ENCODE results near the gene RAET1G.
"Not testable (repeated sequence)": the region's sequence is repeated elsewhere in the genome, so short reads cannot be mapped to it uniquely, and the experiment has no call there.

Gene RAET1G

GRCh38 chr6:149948616-149949015 is 25.7 kb upstream of the RAET1G start:
- Histone ChIP-seq H3K36me3 (ENCODE audit: low read depth) (no peaks in the 10 kb centered on the region), H3K4me1 (ENCODE audit: insufficient read depth, poor library complexity, severe bottlenecking) (peaks cover 6% of the 10 kb centered on the region), H3K27me3 (ENCODE audit: insufficient read depth, poor library complexity, severe bottlenecking) (peaks cover 3% of the 10 kb centered on the region), H3K27ac (ENCODE audit: poor library complexity, severe bottlenecking) (no peak overlapping the region), H3K9me3 (ENCODE audit: severe bottlenecking) (no peaks in the 10 kb centered on the region), H3K4me3 (ENCODE audit: severe bottlenecking) (no peak overlapping the region)
- no peak for TF ChIP-seq CTCF (IDR thresholded peaks at IDR 0.05; ENCODE audit: poor library complexity, severe bottlenecking)
- no peak for ATAC-seq (ENCODE audit: low read depth)
- no peak for DNase-seq (ENCODE audit: low spot score)

DNA sequence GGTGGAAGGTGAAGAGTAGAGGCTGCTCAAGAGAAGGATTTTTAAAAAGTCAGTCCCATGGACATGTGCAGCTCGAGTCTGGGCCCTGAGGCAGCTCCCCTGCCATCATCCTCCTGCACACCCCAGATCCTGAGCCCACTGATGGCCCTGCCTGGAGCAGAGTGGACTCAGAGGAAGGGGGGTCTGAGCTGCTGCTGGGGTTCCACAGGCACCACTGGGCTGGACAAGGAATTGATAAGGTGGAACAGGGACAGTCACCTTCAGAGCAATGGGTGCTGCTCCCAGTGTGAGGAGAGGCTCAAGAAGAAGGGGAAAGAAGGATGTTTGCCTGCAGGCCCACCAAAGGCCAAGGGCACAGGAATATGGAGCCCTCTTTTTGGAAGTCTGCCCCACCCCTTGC is 25.1 kb upstream of the RAET1G start:
- Histone ChIP-seq H3K27ac (ENCODE audit: poor library complexity, severe bottlenecking) (no peak overlapping the region), H3K27me3 (ENCODE audit: insufficient read depth, poor library complexity, severe bottlenecking) (no peaks in the 10 kb centered on the region), H3K9me3 (ENCODE audit: severe bottlenecking) (no peaks in the 10 kb centered on the region), H3K4me1 (ENCODE audit: insufficient read depth, poor library complexity, severe bottlenecking) (peaks cover under 1% of the 10 kb centered on the region), H3K4me3 (ENCODE audit: severe bottlenecking) (no peak overlapping the region), H3K36me3 (ENCODE audit: low read depth) (no peaks in the 10 kb centered on the region)
- no peak for ATAC-seq (ENCODE audit: low read depth)
- no peak for TF ChIP-seq CTCF (IDR thresholded peaks at IDR 0.05; ENCODE audit: poor library complexity, severe bottlenecking)
- no peak for DNase-seq (ENCODE audit: low spot score)

DNA sequence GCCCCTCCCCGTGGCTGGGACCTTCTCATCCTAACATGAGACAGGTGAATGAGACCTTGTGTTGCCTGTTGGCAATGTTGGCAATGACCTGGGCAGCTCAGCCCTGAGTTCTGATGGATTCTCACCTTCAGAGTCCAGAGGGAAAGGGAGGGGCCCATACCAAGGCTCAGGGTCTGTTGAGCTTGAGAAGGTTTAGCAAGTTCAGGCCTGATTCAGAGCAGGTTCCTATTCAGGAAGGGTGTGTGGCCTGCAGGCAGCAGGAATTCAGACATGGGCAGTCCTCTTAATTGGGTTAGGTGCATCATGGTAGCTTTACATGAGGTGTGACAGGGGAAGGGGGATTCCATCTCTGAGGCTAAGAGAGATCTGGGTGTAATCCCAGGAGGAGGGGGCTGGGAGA is 24.6 kb upstream of the RAET1G start:
- H3K9me3 ChIP-seq (ENCODE audit: severe bottlenecking); DNase-seq (ENCODE audit: low spot score); H3K27ac ChIP-seq (ENCODE audit: poor library complexity, severe bottlenecking); H3K27me3 ChIP-seq (ENCODE audit: insufficient read depth, poor library complexity, severe bottlenecking); H3K4me1 ChIP-seq (ENCODE audit: insufficient read depth, poor library complexity, severe bottlenecking); H3K36me3 ChIP-seq (ENCODE audit: low read depth); H3K4me3 ChIP-seq (ENCODE audit: severe bottlenecking): not testable (repeated sequence)
- ATAC-seq (ENCODE audit: low read depth) = peak; percentile 73

GRCh38 chr6:149946631-149947030 is 23.7 kb upstream of the RAET1G start:
- not testable (repeated sequence) for H3K9me3 ChIP-seq (ENCODE audit: severe bottlenecking); H3K27ac ChIP-seq (ENCODE audit: poor library complexity, severe bottlenecking); ATAC-seq (ENCODE audit: low read depth); H3K4me3 ChIP-seq (ENCODE audit: severe bottlenecking); DNase-seq (ENCODE audit: low spot score); H3K4me1 ChIP-seq (ENCODE audit: insufficient read depth, poor library complexity, severe bottlenecking); H3K36me3 ChIP-seq (ENCODE audit: low read depth); H3K27me3 ChIP-seq (ENCODE audit: insufficient read depth, poor library complexity, severe bottlenecking)

DNA sequence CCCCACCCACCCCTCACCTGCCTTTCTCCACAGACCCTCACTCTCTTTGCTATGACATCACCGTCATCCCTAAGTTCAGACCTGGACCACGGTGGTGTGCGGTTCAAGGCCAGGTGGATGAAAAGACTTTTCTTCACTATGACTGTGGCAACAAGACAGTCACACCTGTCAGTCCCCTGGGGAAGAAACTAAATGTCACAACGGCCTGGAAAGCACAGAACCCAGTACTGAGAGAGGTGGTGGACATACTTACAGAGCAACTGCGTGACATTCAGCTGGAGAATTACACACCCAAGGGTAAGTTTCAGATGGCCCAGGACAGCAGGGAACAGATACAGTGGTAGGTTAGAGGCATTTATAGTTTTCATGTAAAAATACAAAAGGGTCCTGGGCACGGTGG is 22.4 kb upstream of the RAET1G start:
- not testable (repeated sequence) for H3K9me3 ChIP-seq (ENCODE audit: severe bottlenecking); ATAC-seq (ENCODE audit: low read depth); DNase-seq (ENCODE audit: low spot score); H3K4me1 ChIP-seq (ENCODE audit: insufficient read depth, poor library complexity, severe bottlenecking); H3K27me3 ChIP-seq (ENCODE audit: insufficient read depth, poor library complexity, severe bottlenecking); H3K36me3 ChIP-seq (ENCODE audit: low read depth); H3K4me3 ChIP-seq (ENCODE audit: severe bottlenecking); H3K27ac ChIP-seq (ENCODE audit: poor library complexity, severe bottlenecking)

- not testable (repeated sequence) for ATAC-seq (ENCODE audit: low read depth); DNase-seq (ENCODE audit: low spot score); H3K4me3 ChIP-seq (ENCODE audit: severe bottlenecking); H3K27me3 ChIP-seq (ENCODE audit: insufficient read depth, poor library complexity, severe bottlenecking); H3K4me1 ChIP-seq (ENCODE audit: insufficient read depth, poor library complexity, severe bottlenecking); H3K27ac ChIP-seq (ENCODE audit: poor library complexity, severe bottlenecking); H3K9me3 ChIP-seq (ENCODE audit: severe bottlenecking); H3K36me3 ChIP-seq (ENCODE audit: low read depth)
These were observed 20.4 kb upstream of the RAET1G start for GRCh38 chr6:149943321-149943720.

DNA sequence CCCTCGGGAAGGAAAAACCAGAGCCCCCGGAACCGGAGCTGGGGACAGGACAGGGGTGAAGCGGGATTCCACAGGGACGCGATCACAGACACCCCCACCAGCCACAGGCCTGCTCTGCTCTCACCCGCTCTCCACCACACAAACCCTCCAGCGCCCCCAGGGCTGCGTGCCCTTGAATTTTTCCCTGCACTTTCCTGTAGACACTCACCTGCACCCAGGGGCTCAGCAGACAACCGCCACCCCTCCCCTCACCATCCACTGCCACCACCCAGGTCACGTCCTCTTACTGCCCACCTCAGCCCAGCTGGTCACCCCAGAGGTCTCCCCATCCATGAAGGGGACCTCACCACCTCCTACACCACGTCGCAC is 19.5 kb upstream of the RAET1G start:
- ATAC-seq (ENCODE audit: low read depth) (peak; percentile 1; the same call in 1 of the 3 replicates), DNase-seq (ENCODE audit: low spot score) (no peak)
- peak; percentile 14 for TF ChIP-seq CTCF (IDR thresholded peaks at IDR 0.05; ENCODE audit: poor library complexity, severe bottlenecking)
- Histone ChIP-seq H3K9me3 (ENCODE audit: severe bottlenecking) (no peaks in the 10 kb centered on the region), H3K27me3 (ENCODE audit: insufficient read depth, poor library complexity, severe bottlenecking) (no peaks in the 10 kb centered on the region), H3K36me3 (ENCODE audit: low read depth) (no peaks in the 10 kb centered on the region), H3K4me3 (ENCODE audit: severe bottlenecking) (peak overlapping the region; percentile 56), H3K27ac (ENCODE audit: poor library complexity, severe bottlenecking) (peak overlapping the region; percentile 19), H3K4me1 (ENCODE audit: insufficient read depth, poor library complexity, severe bottlenecking) (no peaks in the 10 kb centered on the region)
